HEK293 (cell line): ENCODE data around the gene ABHD17A.

ENCODE experiments used
- CTCF ChIP-seq: fragments of 450-650 bp; formaldehyde crosslinking; IDR thresholded peaks from 2 replicates; pipeline ENCODE4 v1.5.1; 2016; ENCODE audit warnings: missing biosample characterization, missing genetic modification characterization
- PBX3 ChIP-seq: sonication (generic); formaldehyde crosslinking; IDR thresholded peaks from 2 replicates; pipeline ENCODE4 v1.8.1; 2022; ENCODE audit warnings: mild to moderate bottlenecking, moderate library complexity, missing genetic modification reagents
- ZFP69B ChIP-seq: fragments of 450-650 bp; formaldehyde crosslinking; IDR thresholded peaks from 2 replicates; pipeline ENCODE4 v1.5.1; 2016; ENCODE audit warnings: missing biosample characterization, missing genetic modification characterization
- ZNF274 ChIP-seq, 2 experiments: fragments of 200-500 bp in 1 of 2; fragments of 450-650 bp in 1 of 2; sonication (Bioruptor generic) in 1 of 2; formaldehyde crosslinking in 1 of 2; IDR thresholded peaks; 2 replicates each; pipeline versions ENCODE4 v1.5.1 to v1.6.1; 2014 to 2016; ENCODE audit warnings: borderline replicate concordance in 1 of 2, inconsistent platforms in 1 of 2, low read length in 1 of 2, missing biosample characterization in 1 of 2, missing genetic modification characterization in 1 of 2
- ZNF501 ChIP-seq: fragments of 450-650 bp; formaldehyde crosslinking; IDR thresholded peaks from 2 replicates; pipeline ENCODE4 v1.5.1; 2016; ENCODE audit warnings: missing biosample characterization, missing genetic modification characterization
- TF ChIP-seq, protein P1 (sequence below): fragments of 450-650 bp; formaldehyde crosslinking; IDR thresholded peaks from 2 replicates; pipeline ENCODE4 v1.5.1; 2016; ENCODE audit warnings: missing biosample characterization, missing genetic modification characterization

- TF ChIP-seq CTCF (tag by site-specific recombination) (no peak), ZFP69B (tag by site-specific recombination) (no peak), PBX3 (CRISPR knock-in tag) (no peak), ZNF501 (no peak), ZNF274 (IDR thresholded peaks at IDR 0.05; ENCODE audit: low read length) (no peak), ZNF274 (tag by site-specific recombination; IDR thresholded peaks at IDR 0.05; ENCODE audit: borderline replicate concordance) (no peak)
- TF ChIP-seq, protein P1, sequence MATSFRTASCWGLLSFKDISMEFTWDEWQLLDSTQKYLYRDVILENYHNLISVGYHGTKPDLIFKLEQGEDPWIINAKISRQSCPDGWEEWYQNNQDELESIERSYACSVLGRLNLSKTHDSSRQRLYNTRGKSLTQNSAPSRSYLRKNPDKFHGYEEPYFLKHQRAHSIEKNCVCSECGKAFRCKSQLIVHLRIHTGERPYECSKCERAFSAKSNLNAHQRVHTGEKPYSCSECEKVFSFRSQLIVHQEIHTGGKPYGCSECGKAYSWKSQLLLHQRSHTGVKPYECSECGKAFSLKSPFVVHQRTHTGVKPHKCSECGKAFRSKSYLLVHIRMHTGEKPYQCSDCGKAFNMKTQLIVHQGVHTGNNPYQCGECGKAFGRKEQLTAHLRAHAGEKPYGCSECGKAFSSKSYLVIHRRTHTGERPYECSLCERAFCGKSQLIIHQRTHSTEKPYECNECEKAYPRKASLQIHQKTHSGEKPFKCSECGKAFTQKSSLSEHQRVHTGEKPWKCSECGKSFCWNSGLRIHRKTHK (tag by site-specific recombination), result no peak
Measured at GRCh38 chr19:1882786-1883692, 2.3 kb downstream of the ABHD17A start.
